GM12878 (cell line): ENCODE results near the gene PCNX4. TPM values are rescaled to one million over a fixed set of nuclear protein-coding genes. Genes with fewer than 3 reads are reported as not detected.
A peak's percentile ranks its signal among the peaks of the same experiment; 100 is the strongest.

Experiments used
- ATAC-seq: fragments of 200-7000 bp; cut with Tn5 transposase; 3 replicates; pipeline ENCODE4 v1.9.1; 2020; ENCODE audit warnings: mild to moderate bottlenecking, moderate library complexity
- BruUV-seq: library from RNA; stranded (reverse); fragments of 400-500 nt; replicated peaks from 2 replicates; lab custom pipeline; 2021; lab: Mats Ljungman, UMichigan
- CTCF ChIA-PET: fragments of 300-600 bp; sonication (Branson Sonifier 250); formaldehyde crosslinking; extraction: SDS; loops from one replicate; lab custom pipeline; 2021; ENCODE audit warnings: inconsistent platforms; lab: Yijun Ruan, JAX
- POLR2A ChIA-PET: fragments of 350-600 bp; formaldehyde crosslinking; extraction: SDS; loops from one replicate; lab custom pipeline; 2021; ENCODE audit warnings: inconsistent platforms; lab: Charles Lee
- RAD21 ChIA-PET: fragments of 300-600 bp; sonication (Branson Sonifier 250); formaldehyde crosslinking; loops from one replicate; lab custom pipeline; 2023; ENCODE audit warnings: antibody characterized with exemption; ENCODE audit not compliant: unreplicated experiment; lab: Charles Lee
- SMC1A ChIA-PET: fragments of 300-600 bp; sonication (Branson Sonifier 250); formaldehyde crosslinking; loops from one replicate; lab custom pipeline; 2023; ENCODE audit not compliant: unreplicated experiment, uncharacterized antibody; lab: Charles Lee
- DNase-seq: peaks from one replicate; pipeline ENCODE4 v3.0.0-alpha.2; 2011; ENCODE audit warnings: low read depth, low spot score
- FAIRE-seq: peaks from 3 replicates; lab custom pipeline; 2011; peaks lifted over from hg19 to GRCh38; lab: Jason Lieb, UNC
- H2AFZ ChIP-seq: 2 replicates; pipeline ENCODE4 v1.6.0; 2011; ENCODE audit warnings: low read depth, low read length, control low read depth; ENCODE audit not compliant: control insufficient read depth
- H3K27ac ChIP-seq: 2 replicates; pipeline ENCODE4 v1.5.1; 2011; ENCODE audit warnings: control low read depth; ENCODE audit not compliant: control insufficient read depth, insufficient read depth
- H3K27me3 ChIP-seq, 2 experiments: replicated peaks in 1 of 2; 2 replicates each; pipeline versions ENCODE4 v1.6.0 to v1.6.1; 2011; ENCODE audit warnings: low read length in 1 of 2; ENCODE audit not compliant: control insufficient read depth in 2 of 2, insufficient read depth in 2 of 2
- H3K36me3 ChIP-seq, 2 experiments: 2 replicates each; pipeline ENCODE4 v1.5.1; 2011; ENCODE audit warnings: low read length in 1 of 2; ENCODE audit not compliant: control insufficient read depth in 2 of 2, insufficient read depth in 2 of 2
- H3K4me1 ChIP-seq: 2 replicates; pipeline ENCODE4 v1.6.1; 2011; ENCODE audit warnings: mild to moderate bottlenecking, low read length, moderate library complexity, mixed read lengths; ENCODE audit not compliant: control insufficient read depth, insufficient read depth
- H3K4me2 ChIP-seq: 2 replicates; pipeline ENCODE4 v1.6.0; 2011; ENCODE audit warnings: control low read depth; ENCODE audit not compliant: control insufficient read depth, insufficient read depth
- H3K4me3 ChIP-seq: fragments of 200-600 bp; sonication (generic); 2 replicates; pipeline ENCODE4 v1.5.1; 2016
- H3K79me2 ChIP-seq: 2 replicates; pipeline ENCODE4 v1.6.0; 2011; ENCODE audit warnings: low read length; ENCODE audit not compliant: control insufficient read depth, insufficient read depth
- H3K9ac ChIP-seq: 2 replicates; pipeline ENCODE4 v1.8.0; 2011; ENCODE audit warnings: low read length, control low read depth, mixed read lengths; ENCODE audit not compliant: control insufficient read depth, insufficient read depth
- H3K9me3 ChIP-seq: replicated peaks from 3 replicates; pipeline ENCODE4 v1.5.1; 2011; ENCODE audit warnings: mild to moderate bottlenecking, low read length; ENCODE audit not compliant: control insufficient read depth, insufficient read depth
- H4K20me1 ChIP-seq: 2 replicates; pipeline ENCODE4 v1.6.0; 2011; ENCODE audit not compliant: control insufficient read depth, insufficient read depth
- GATAD2B ChIP-seq: fragments of 450-650 bp; conservative IDR thresholded peaks from 2 replicates; pipeline ENCODE4 v1.6.1; 2017; ENCODE audit warnings: low read depth, mild to moderate bottlenecking, moderate library complexity
- in situ Hi-C: fragments of 300-500 bp; cut with MboI; formaldehyde crosslinking; loops from 9 replicates; pipeline ENCODE4 v1.14.3; 2018; ENCODE audit warnings: mixed read lengths
- intact Hi-C: fragments of 100-400 bp; cut with micrococcal nuclease; formaldehyde crosslinking; loops from one replicate; pipeline ENCODE4 v1.14.2; 2022; ENCODE audit not compliant: unreplicated experiment
- polyA plus RNA-seq, 11 experiments: library from polyadenylated mRNA; depleted of rRNA in 4 of 11; unstranded in 6 of 11; stranded (reverse) in 5 of 11; fragments of >200 nt; fragmentation: Nextera tagmentation in 4 of 11; fragmentation: Illumina TruSeq in 1 of 11; extraction: Ambion mirVana in 4 of 11; extraction: Trizol in 1 of 11; gene quantifications; 1 replicate in 1 of 11; 2 replicates in 10 of 11; pipeline versions ENCODE4 v1.2.1 to v1.2.3, GENCODE V29; 2011 to 2016; ENCODE audit warnings: inconsistent platforms in 2 of 11, missing spikeins in 2 of 11, low read depth in 1 of 11
- total RNA-seq, 4 experiments: library from RNA; depleted of rRNA in 3 of 4; stranded (reverse); fragments of >200 nt in 3 of 4; fragmentation: Illumina TruSeq in 1 of 4; extraction: Trizol in 1 of 4; gene quantifications; 2 replicates each; pipeline versions ENCODE4 v1.2.1 to v1.2.3, GENCODE V29; 2013 to 2021
- TF ChIP-seq, protein P1 (sequence below): fragments of 450-650 bp; conservative IDR thresholded peaks from 2 replicates; pipeline ENCODE4 v1.6.1; 2017; ENCODE audit warnings: mild to moderate bottlenecking, moderate library complexity

The PCNX4 gene
- total and polyA plus RNA-seq, 10 of the 15 experiments (the other 5 are each of a cell fraction or from before 2014, with no cell fraction given), result 13.8 to 56.6 (median 39.4) TPM

- ChIA-PET POLR2A (interaction anchor here (1.9 to 3.0 kb wide), 3 partner anchors 66 to 155 kb away, joined by 6 to 20 read pairs (median 7); partner anchors contain the start of genes DHRS7 and PPM1A), CTCF (interaction anchor here (1.6 to 2.5 kb wide), 4 partner anchors 71 to 238 kb away, joined by 4 to 14 read pairs (median 10); partner anchors contain the start of gene DHRS7), SMC1A (interaction anchor here (1.0 to 2.7 kb wide), 5 partner anchors 15 to 88 kb away, joined by 3 to 14 read pairs (median 3); partner anchors contain the start of gene DHRS7), RAD21 (interaction anchor here (0.9 to 2.8 kb wide), 4 partner anchors 71 to 160 kb away, joined by 3 to 19 read pairs (median 8); partner anchors contain the start of gene DHRS7)
- in situ Hi-C loops, result no loop called here
- H3K79me2 ChIP-seq, result peaks cover 59% of the 10 kb centered on the region
- H4K20me1 ChIP-seq, result no peaks in the 10 kb centered on the region
- no peak for DNase-seq
- peak overlapping the region; percentile 96 for H3K9ac ChIP-seq
- FAIRE-seq, result no peak
- TF ChIP-seq, protein P1, sequence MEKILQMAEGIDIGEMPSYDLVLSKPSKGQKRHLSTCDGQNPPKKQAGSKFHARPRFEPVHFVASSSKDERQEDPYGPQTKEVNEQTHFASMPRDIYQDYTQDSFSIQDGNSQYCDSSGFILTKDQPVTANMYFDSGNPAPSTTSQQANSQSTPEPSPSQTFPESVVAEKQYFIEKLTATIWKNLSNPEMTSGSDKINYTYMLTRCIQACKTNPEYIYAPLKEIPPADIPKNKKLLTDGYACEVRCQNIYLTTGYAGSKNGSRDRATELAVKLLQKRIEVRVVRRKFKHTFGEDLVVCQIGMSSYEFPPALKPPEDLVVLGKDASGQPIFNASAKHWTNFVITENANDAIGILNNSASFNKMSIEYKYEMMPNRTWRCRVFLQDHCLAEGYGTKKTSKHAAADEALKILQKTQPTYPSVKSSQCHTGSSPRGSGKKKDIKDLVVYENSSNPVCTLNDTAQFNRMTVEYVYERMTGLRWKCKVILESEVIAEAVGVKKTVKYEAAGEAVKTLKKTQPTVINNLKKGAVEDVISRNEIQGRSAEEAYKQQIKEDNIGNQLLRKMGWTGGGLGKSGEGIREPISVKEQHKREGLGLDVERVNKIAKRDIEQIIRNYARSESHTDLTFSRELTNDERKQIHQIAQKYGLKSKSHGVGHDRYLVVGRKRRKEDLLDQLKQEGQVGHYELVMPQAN, result no peak
- TF ChIP-seq GATAD2B, result no peak
- H3K27me3 ChIP-seq, result no peaks in the 10 kb centered on the region
- intact Hi-C loops, result loop anchor here (2.0 to 10.0 kb wide), 5 partner anchors 89 to 609 kb away; partner anchors contain the start of genes JKAMP, L3HYPDH and PPM1A
- H3K4me2 ChIP-seq, result peak overlapping the region; percentile 87
- ATAC-seq, result no peak
- H3K36me3 ChIP-seq, result peaks cover 0 to 4% of the 10 kb centered on the region in 2 experiments; a peak in 1 of 4 replicates
- no TSS peak for BruUV-seq
- no peaks in the 10 kb centered on the region; the same call in 2 of the 3 replicates for H3K9me3 ChIP-seq
- H3K27ac ChIP-seq, result peak overlapping the region; percentile 95
- peak overlapping the region; percentile 74 for H3K4me3 ChIP-seq
- peaks cover 11% of the 10 kb centered on the region for H3K4me1 ChIP-seq
- H2AFZ ChIP-seq, result peak overlapping the region; percentile 24
Measured at GRCh38 chr14:60093606-60094005, 1.9 kb downstream of the PCNX4 start.
